H9 (cell line): ENCODE measurements around the gene ZNF668. TPM values are rescaled to one million over a fixed set of nuclear protein-coding genes. Genes with fewer than 3 reads are reported as not detected.

Source experiments
- DNase-seq: peaks from one replicate; pipeline ENCODE4 v3.0.0-alpha.2; 2017
- H2AFZ ChIP-seq: one replicate; pipeline ENCODE4 v1.6.1; 2013; ENCODE audit warnings: mild to moderate bottlenecking, low read length, control low read depth, moderate library complexity
- H2AK5ac ChIP-seq: 2 replicates; pipeline ENCODE4 v1.6.1; 2013; ENCODE audit warnings: low read length, control low read depth, mixed read lengths; ENCODE audit not compliant: insufficient read length
- H2BK120ac ChIP-seq: one replicate; pipeline ENCODE4 v1.6.1; 2013; ENCODE audit warnings: low read depth, mild to moderate bottlenecking, low read length, control low read depth, inconsistent platforms; ENCODE audit not compliant: poor library complexity, severe bottlenecking
- H2BK12ac ChIP-seq: 2 replicates; pipeline ENCODE4 v1.6.1; 2013; ENCODE audit warnings: low read length, control low read depth, mixed read lengths, low read depth; ENCODE audit not compliant: insufficient read length
- H2BK15ac ChIP-seq: 2 replicates; pipeline ENCODE4 v1.6.1; 2013; ENCODE audit warnings: low read depth, low read length, control low read depth
- H2BK20ac ChIP-seq: one replicate; pipeline ENCODE4 v1.6.1; 2013; ENCODE audit warnings: low read depth, mild to moderate bottlenecking, low read length, control low read depth, inconsistent platforms; ENCODE audit not compliant: poor library complexity, severe bottlenecking
- H2BK5ac ChIP-seq: 2 replicates; pipeline ENCODE4 v1.6.1; 2013; ENCODE audit warnings: low read length, control low read depth, mixed read lengths; ENCODE audit not compliant: insufficient read length
- H3K14ac ChIP-seq: 2 replicates; pipeline ENCODE4 v1.6.1; 2013; ENCODE audit warnings: low read length, control low read depth; ENCODE audit not compliant: insufficient read depth
- H3K18ac ChIP-seq: 2 replicates; pipeline ENCODE4 v1.6.1; 2013; ENCODE audit warnings: low read depth, mild to moderate bottlenecking, mixed read lengths, low read length, control low read depth; ENCODE audit not compliant: insufficient read length
- H3K23ac ChIP-seq: 2 replicates; pipeline ENCODE4 v1.6.1; 2013; ENCODE audit warnings: low read length, control low read depth, mixed read lengths, low read depth; ENCODE audit not compliant: insufficient read length
- H3K23me2 ChIP-seq: 2 replicates; pipeline ENCODE4 v1.6.1; 2013; ENCODE audit warnings: low read depth, mild to moderate bottlenecking, mixed read lengths, low read length, control low read depth; ENCODE audit not compliant: insufficient read length, poor library complexity, severe bottlenecking
- H3K27ac ChIP-seq: 2 replicates; pipeline ENCODE4 v1.5.1; 2013; ENCODE audit warnings: low read length, control low read depth, mixed read lengths, low read depth; ENCODE audit not compliant: insufficient read length
- H3K27me3 ChIP-seq: 2 replicates; pipeline ENCODE4 v1.6.1; 2013; ENCODE audit warnings: low read length, control low read depth, inconsistent platforms; ENCODE audit not compliant: insufficient read depth
- H3K4ac ChIP-seq: 2 replicates; pipeline ENCODE4 v1.6.1; 2013; ENCODE audit warnings: low read depth, mild to moderate bottlenecking, control low read depth, inconsistent platforms, low read length, moderate library complexity
- H3K4me1 ChIP-seq: 2 replicates; pipeline ENCODE4 v1.6.1; 2013; ENCODE audit warnings: low read length, control low read depth, inconsistent platforms; ENCODE audit not compliant: insufficient read depth
- H3K4me2 ChIP-seq: 2 replicates; pipeline ENCODE4 v1.6.1; 2013; ENCODE audit warnings: low read length, control low read depth, mixed read lengths; ENCODE audit not compliant: insufficient read length, insufficient read depth
- H3K56ac ChIP-seq: 2 replicates; pipeline ENCODE4 v1.6.1; 2013; ENCODE audit warnings: low read depth, mild to moderate bottlenecking, mixed read lengths, low read length, control low read depth; ENCODE audit not compliant: insufficient read length
- H3K79me1 ChIP-seq: 2 replicates; pipeline ENCODE4 v1.6.1; 2013; ENCODE audit warnings: low read depth, mild to moderate bottlenecking, moderate library complexity, low read length, control low read depth, inconsistent platforms; ENCODE audit not compliant: insufficient read depth, poor library complexity, severe bottlenecking
- H3K79me2 ChIP-seq: 2 replicates; pipeline ENCODE4 v1.6.1; 2013; ENCODE audit warnings: low read length, control low read depth, inconsistent platforms; ENCODE audit not compliant: insufficient read depth
- H3K9ac ChIP-seq: 2 replicates; pipeline ENCODE4 v1.6.1; 2013; ENCODE audit warnings: low read length, control low read depth, mixed read lengths; ENCODE audit not compliant: insufficient read length; ENCODE audit errors: extremely low read depth
- H3K9me3 ChIP-seq: one replicate; pipeline ENCODE4 v1.6.1; 2013; ENCODE audit warnings: low read depth, low read length, inconsistent platforms; ENCODE audit not compliant: control insufficient read depth
- H3T11ph ChIP-seq: one replicate; pipeline ENCODE4 v1.6.1; 2013; ENCODE audit warnings: mild to moderate bottlenecking, low read length, control low read depth, inconsistent platforms
- H4K20me1 ChIP-seq: one replicate; pipeline ENCODE4 v1.6.1; 2013; ENCODE audit not compliant: control insufficient read depth, insufficient read length, insufficient read depth
- H4K5ac ChIP-seq: 2 replicates; pipeline ENCODE4 v1.6.1; 2013; ENCODE audit warnings: low read depth, mild to moderate bottlenecking, mixed read lengths, low read length, control low read depth; ENCODE audit not compliant: insufficient read length
- H4K8ac ChIP-seq: replicated peaks from 2 replicates; pipeline ENCODE4 v1.6.1; 2013; ENCODE audit warnings: low read length, control low read depth, mixed read lengths, low read depth; ENCODE audit not compliant: insufficient read length
- H4K91ac ChIP-seq: 2 replicates; pipeline ENCODE4 v1.6.1; 2013; ENCODE audit warnings: low read depth, mild to moderate bottlenecking, moderate library complexity, mixed read lengths, low read length, control low read depth; ENCODE audit not compliant: insufficient read length
- H3K27ac Mint-ChIP-seq, 3 experiments: 2 replicates in 2 of 3; 3 replicates in 1 of 3; pipeline ENCODE4 v1.8.0; 2020 to 2021; ENCODE audit warnings: mixed read lengths in 3 of 3, mild to moderate bottlenecking in 1 of 3, moderate library complexity in 1 of 3
- H3K27me3 Mint-ChIP-seq: 2 replicates; pipeline ENCODE4 v1.8.0; 2021; ENCODE audit warnings: low read depth, mild to moderate bottlenecking, moderate library complexity, mixed read lengths
- H3K36me3 Mint-ChIP-seq, 3 experiments: 2 replicates in 2 of 3; 3 replicates in 1 of 3; pipeline ENCODE4 v1.8.0; 2020 to 2021; ENCODE audit warnings: low read depth in 3 of 3, mixed read lengths in 3 of 3; ENCODE audit not compliant: insufficient read depth in 1 of 3
- H3K4me1 Mint-ChIP-seq, 2 experiments: 2 replicates each; pipeline ENCODE4 v1.8.0; 2020; ENCODE audit warnings: mixed read lengths in 2 of 2
- H3K4me3 Mint-ChIP-seq, 2 experiments: 2 replicates in 1 of 2; 3 replicates in 1 of 2; pipeline ENCODE4 v1.8.0; 2020 to 2021; ENCODE audit warnings: mild to moderate bottlenecking in 2 of 2, mixed read lengths in 2 of 2, moderate library complexity in 1 of 2
- H3K9me3 Mint-ChIP-seq, 2 experiments: 2 replicates in 1 of 2; 3 replicates in 1 of 2; pipeline ENCODE4 v1.8.0; 2020; ENCODE audit warnings: mild to moderate bottlenecking in 2 of 2, mixed read lengths in 2 of 2, moderate library complexity in 1 of 2
- WGBS: extraction: QIAGEN DNeasy Blood & Tissue Kit; methylation state at CpG from one replicate; pipeline ENCODE4 v1.1.7; 2013; ENCODE audit warnings: missing lambda C conversion rate, low lambda C conversion rate, mixed read lengths; ENCODE audit not compliant: insufficient read length; ENCODE audit errors: extremely low coverage; 5-methylcytosine and 5-hydroxymethylcytosine counted together
- total RNA-seq: library from RNA; stranded (reverse); gene quantifications from 2 replicates; pipeline ENCODE4 v1.2.1, GENCODE V29; 2021
- TF ChIP-seq, protein P1 (sequence below): fragments of 200-600 bp; sonication (generic); conservative IDR thresholded peaks from 3 replicates; pipeline ENCODE4 v1.8.0; 2021; ENCODE audit warnings: antibody characterized with exemption, mild to moderate bottlenecking

ZNF668 gene
- total RNA-seq, 1 experiment from 2014 or later: 18.6 TPM

DNA sequence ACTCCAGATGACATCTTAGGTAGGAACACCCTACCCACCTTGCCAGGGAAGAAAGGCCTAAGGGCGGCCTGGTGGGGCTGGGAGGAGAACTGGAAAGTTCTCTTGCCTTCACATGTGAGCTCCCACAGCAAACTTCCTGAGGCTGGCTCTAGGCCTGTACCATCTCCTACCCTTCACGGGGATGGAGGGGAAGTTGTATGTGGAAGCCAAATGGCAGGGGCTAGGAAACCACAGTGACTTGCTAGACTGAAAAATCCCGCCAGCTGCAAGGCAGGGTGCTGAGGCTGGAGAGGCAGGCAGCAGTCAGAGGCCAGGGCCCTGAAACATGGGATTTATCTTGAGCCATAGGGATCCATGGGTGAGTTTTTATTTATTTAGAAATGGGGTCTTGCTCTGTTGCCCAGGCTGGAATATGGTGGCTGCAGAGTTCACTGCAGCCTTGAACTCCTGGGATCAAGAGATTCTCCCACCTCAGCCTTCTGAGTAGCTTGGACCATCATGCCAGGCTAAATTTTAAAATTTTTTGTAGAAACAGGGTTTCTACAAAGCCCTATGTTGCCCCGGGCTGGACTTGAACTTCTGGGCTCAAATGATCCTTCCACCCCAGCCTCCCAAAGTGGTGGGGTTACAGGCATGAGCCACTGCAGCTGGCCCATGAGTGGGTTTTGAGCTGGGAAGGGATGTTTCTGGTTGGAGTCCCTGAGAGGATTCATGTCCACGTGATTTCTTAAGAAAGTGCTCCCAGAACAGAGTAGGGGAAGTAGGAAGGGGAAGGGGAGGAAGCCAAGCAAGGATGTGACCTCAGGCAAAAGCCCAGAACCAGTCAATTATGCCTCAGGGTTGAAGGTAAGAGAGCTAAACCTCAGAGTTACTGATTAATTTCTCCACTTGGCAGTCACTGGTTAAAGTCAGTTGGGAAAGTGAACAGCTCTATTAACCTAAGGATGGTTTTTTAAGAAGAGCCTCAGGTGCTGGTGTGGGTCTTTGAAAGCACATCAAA, 39.4 kb upstream of the ZNF668 start:
- peaks cover 19 to 41% (median 35%) of the 10 kb centered on the region in 3 experiments for H3K36me3 Mint-ChIP-seq
- Histone ChIP-seq H3K4ac (no peak overlapping the region), H3K18ac (no peak overlapping the region), H3K27me3 (no peaks in the 10 kb centered on the region; the same call in 1 of the 2 replicates), H2BK15ac (no peak overlapping the region), H3K14ac (no peak overlapping the region), H2AFZ (no peak overlapping the region), H3K9me3 (no peaks in the 10 kb centered on the region), H3T11ph (no peak overlapping the region), H3K4me1 (0 out of 2 replicates have a peak, but pooled peaks cover 2% of the 10 kb centered on the region), H4K20me1 (no peaks in the 10 kb centered on the region), H3K56ac (no peak overlapping the region), H3K4me2 (no peak overlapping the region), H3K79me1 (peaks cover under 1% of the 10 kb centered on the region), H3K9ac (no peak overlapping the region), H4K8ac (no peak overlapping the region), H3K23ac (no peak overlapping the region), H4K5ac (no peak overlapping the region), H2BK12ac (no peak overlapping the region), H2BK20ac (no peak overlapping the region), H3K23me2 (peaks cover 4% of the 10 kb centered on the region), H2BK120ac (no peak overlapping the region), H2AK5ac (no peak overlapping the region), H4K91ac (no peak overlapping the region), H3K79me2 (peaks cover 4% of the 10 kb centered on the region; the same call in 1 of the 2 replicates), H3K27ac (no peak overlapping the region), H2BK5ac (no peak overlapping the region)
- WGBS: no CpG with 5 or more reads among the region's 5 CpGs
- no peak overlapping the region; a peak in 1 of 7 replicates for H3K27ac Mint-ChIP-seq
- no peaks in the 10 kb centered on the region; a peak in 1 of 5 replicates for H3K9me3 Mint-ChIP-seq
- no peaks in the 10 kb centered on the region for H3K27me3 Mint-ChIP-seq
- no peak for DNase-seq
- TF ChIP-seq, protein P1, sequence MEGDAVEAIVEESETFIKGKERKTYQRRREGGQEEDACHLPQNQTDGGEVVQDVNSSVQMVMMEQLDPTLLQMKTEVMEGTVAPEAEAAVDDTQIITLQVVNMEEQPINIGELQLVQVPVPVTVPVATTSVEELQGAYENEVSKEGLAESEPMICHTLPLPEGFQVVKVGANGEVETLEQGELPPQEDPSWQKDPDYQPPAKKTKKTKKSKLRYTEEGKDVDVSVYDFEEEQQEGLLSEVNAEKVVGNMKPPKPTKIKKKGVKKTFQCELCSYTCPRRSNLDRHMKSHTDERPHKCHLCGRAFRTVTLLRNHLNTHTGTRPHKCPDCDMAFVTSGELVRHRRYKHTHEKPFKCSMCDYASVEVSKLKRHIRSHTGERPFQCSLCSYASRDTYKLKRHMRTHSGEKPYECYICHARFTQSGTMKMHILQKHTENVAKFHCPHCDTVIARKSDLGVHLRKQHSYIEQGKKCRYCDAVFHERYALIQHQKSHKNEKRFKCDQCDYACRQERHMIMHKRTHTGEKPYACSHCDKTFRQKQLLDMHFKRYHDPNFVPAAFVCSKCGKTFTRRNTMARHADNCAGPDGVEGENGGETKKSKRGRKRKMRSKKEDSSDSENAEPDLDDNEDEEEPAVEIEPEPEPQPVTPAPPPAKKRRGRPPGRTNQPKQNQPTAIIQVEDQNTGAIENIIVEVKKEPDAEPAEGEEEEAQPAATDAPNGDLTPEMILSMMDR: no peak
- no peak overlapping the region for H3K4me3 Mint-ChIP-seq
- peaks cover 6 to 9% of the 10 kb centered on the region in 2 experiments for H3K4me1 Mint-ChIP-seq
